NCI-H1048 (cell line): Measurements from ENCODE around the gene TM9SF4.

Experiments used
- DNase-seq: peaks from one replicate; lab custom pipeline; 2025; lab: John Stamatoyannopoulos, UW

TM9SF4 gene

DNA sequence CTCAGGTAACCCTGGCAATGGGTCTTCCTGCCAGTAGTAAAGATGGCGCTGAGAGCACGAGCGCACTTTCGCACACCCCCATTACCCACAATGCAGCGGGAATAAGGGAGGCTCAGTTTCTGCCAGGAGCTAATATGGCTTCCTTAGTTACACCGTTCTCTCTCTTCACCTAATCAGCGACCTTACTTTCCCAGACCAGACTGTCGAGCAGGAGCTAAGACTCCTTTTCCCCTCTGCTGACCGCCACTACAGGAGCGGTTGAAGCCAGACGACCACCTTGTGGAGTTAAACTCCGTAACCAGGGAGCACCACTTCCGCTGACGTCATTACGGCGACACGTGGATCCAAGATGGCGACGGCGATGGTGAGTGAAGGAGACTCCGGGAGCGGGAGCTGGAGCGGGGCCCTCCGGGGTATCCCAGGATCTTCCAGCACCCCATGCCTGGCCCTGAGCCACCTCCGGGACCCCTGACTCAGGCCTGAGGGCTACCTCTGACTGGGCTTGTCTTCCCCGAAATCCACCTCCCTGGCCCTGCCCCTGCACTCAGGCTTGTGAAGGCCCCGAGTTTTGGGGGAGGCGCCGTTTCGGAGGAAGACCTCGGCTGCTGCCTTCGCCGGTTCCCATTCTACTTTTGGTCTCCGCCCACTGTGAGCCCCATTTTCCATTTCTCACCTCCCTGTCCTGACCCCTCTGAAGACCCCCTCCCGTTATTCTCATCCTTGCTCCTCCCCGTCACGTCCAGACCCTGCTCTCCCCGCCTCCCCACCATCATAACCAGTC lies at the start of gene TM9SF4:
Gene TM9SF4 (plus strand): TSS at position 323 of the 781 bp plus-strand sequence. CDS start 27 bp downstream, at position 350.
- DNase-seq: peak; percentile 70

GRCh38 chr20:32062776-32063170 lies 46.7 kb upstream of the TM9SF4 start:
- no peak for DNase-seq

- DNase-seq: no peak
Observed at GRCh38 chr20:32063695-32064094, 45.8 kb upstream of the TM9SF4 start.

- DNase-seq: no peak
Observed at GRCh38 chr20:32064667-32065066, 44.8 kb upstream of the TM9SF4 start.

GRCh38 chr20:32067234-32067821 lies 42.2 kb upstream of the TM9SF4 start:
- no peak for DNase-seq

DNA sequence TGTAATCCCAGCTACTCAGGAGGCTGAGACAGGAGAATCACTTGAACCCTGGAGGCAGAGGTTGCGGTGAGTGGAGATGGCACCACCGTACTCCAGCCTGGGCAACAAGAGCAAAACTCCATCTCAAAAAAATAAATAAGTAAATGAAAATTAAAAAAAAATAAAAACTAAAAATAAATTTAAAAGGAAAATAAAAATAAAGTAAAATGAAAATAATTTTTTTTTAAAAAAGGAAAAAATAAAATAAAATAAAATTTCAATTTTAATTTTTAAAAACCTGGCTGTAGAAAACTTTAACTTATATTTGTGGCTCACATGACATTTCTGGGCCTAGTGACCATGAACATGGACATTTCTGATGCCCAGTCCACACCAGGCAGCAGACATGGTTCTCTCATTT lies 41.3 kb upstream of the TM9SF4 start:
- no peak for DNase-seq

- DNase-seq: no peak
Observed at GRCh38 chr20:32069711-32070110, 39.8 kb upstream of the TM9SF4 start.

GRCh38 chr20:32070282-32070681 lies 39.2 kb upstream of the TM9SF4 start:
- no peak for DNase-seq

GRCh38 chr20:32070690-32071213 lies 38.8 kb upstream of the TM9SF4 start:
- no peak for DNase-seq

- no peak for DNase-seq
Observed at GRCh38 chr20:32071395-32072167, 37.9 kb upstream of the TM9SF4 start.

- no peak for DNase-seq
Observed at GRCh38 chr20:32072168-32072750, 37.3 kb upstream of the TM9SF4 start.

DNA sequence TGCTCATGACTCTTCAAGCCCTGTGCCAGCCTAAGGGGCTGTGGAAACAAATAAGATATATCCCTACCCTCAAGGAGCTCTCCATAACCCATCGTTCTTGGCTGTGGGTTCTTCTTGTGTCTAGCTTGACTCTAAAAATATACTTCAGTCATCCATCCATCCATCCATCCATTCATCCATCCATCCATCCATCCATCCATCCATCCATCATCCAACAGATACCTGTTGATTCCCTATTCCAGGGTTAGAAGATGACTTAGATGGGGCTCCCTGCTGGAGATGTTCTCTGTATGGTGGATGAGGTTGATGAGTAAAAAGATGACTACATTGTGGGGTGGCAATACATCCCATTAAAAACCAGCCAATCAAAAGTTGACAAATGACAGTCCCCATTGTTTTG lies 34.0 kb upstream of the TM9SF4 start:
- no peak for DNase-seq

- DNase-seq: no peak
Observed at GRCh38 chr20:32077190-32077589, 32.3 kb upstream of the TM9SF4 start.

DNA sequence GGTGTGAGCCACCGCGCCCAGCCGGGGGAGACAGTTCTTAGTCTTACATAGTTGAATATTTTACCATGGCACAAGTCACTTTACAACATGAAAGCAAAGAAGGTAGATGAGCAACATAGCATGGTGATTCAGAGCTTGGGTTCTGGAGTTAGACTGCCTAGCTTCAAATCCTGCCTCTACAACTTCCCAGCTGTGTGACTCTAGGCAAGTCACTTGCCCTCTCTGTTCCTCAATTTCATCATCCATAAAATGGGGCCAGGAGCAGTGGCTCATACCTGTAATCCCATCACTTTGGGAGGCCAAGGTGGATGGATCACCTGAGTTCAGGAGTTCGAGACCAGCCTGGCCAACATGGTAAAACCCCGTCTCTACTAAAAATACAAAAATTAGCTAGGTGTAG lies 31.2 kb upstream of the TM9SF4 start:
- no peak for DNase-seq

DNA sequence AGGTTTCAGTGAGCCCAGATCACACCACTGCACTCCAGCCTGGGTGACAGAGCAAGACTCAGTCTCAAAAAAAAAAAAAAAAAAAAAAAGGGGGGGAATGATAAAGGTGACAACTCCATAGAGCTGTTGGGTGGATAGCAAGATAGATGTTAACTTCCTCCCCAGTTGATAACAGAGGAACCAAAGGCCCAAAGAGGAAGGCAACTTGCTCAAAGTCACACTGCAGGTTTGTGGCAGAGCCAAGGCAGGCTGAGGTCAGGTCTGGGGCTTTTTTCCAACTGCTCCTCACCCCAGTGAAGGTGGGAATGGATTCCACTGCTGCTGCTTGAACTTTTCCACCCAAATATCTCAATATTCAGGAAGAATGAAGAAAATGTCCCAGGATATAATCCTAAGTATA lies 30.7 kb upstream of the TM9SF4 start:
- DNase-seq: no peak

DNA sequence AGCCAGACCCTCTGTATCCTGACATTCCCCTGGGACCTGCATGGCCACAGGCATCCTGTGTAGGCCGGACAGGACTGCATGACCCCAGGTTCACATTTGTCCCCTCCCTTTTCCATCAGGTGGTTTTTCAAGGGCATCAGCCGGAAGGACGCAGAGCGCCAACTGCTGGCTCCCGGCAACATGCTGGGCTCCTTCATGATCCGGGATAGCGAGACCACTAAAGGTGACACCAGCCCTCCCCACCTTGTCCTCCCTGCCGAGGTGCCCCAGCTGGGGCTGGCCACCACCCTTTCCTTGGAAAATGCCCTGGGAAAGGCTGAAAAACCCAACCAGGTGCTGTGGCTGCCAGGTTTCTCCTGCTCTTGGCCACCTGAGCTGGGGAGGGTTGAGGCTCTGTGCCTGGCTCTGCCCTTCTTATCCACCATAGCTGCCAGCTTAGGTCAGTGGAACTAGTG lies 29.8 kb upstream of the TM9SF4 start:
- DNase-seq: no peak

DNA sequence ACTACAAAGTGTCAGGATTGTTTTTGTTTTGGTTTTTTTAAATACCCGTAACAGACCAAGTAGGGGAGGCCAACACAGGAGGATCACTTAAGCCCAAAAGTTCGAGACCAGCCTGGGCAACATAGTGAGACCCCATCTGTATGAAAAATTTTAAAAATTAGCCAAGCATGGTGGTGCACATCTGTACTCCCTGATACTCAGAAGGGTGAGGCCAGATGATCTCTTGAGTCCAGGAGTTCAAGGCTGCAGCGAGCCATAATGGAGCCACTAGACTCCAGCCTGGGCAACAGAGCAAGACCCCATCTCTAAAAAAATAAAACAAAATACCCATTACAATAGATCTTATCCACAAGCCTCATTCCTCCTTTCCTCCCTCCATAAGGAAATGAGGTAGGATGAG lies 28.7 kb upstream of the TM9SF4 start:
- DNase-seq: no peak

DNA sequence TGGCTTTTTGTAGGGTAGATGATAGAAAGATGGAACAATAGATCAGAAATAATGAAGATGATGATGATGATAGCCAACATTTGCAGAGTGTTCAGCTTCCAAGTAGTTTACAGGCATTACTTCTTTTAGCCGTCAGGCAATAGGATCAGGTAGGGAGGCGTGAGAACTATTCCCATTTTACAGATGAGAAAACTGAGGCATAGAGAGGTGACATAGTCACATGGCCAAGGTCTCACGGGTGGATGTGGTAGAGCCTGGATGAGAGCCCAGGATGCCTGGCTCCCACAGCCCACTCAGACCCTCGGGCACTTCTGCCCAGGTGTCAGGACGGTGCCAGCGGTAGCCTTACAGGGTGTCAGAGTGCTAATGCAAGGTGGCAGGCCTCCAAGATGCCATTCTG lies 26.0 kb upstream of the TM9SF4 start:
- no peak for DNase-seq

DNA sequence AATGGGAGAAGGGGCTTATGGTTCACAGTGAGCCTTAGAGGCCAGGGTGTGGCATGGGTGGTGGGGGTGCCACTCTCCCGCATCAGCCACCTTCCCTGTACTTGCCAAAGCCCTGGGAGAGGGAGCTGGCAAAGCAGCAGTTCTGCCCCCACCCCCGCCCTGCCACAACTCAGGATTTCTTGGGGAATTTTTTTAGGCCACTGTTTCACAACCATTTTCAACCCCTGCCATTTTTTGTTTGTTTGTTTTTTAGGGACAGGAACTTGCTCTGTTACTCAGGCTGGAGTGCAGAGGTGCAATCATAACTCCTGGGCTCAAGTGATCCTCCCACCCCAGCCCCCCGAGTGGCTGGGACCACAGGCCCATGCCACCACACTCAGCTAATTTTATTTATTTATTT lies 22.4 kb upstream of the TM9SF4 start:
- no peak for DNase-seq

DNA sequence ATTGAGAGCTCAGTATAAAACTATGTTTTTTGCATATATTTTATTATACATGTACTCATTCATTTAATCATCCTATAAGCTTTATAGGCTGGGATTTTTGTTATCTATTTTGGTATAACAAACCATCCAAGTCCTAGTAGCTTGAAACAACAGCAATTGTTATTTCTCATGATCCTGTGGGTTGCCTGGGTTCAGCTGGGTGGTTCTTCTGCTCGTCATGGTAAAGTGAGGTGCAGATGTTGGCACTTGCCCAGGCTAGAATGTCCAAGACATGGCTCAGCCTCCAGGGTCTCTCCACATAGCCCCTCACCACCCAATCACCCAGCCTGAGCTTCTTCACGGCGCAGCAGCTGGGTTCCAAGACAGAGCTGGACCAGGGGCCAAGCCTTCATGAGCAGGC lies 20.8 kb upstream of the TM9SF4 start:
- no peak for DNase-seq

DNA sequence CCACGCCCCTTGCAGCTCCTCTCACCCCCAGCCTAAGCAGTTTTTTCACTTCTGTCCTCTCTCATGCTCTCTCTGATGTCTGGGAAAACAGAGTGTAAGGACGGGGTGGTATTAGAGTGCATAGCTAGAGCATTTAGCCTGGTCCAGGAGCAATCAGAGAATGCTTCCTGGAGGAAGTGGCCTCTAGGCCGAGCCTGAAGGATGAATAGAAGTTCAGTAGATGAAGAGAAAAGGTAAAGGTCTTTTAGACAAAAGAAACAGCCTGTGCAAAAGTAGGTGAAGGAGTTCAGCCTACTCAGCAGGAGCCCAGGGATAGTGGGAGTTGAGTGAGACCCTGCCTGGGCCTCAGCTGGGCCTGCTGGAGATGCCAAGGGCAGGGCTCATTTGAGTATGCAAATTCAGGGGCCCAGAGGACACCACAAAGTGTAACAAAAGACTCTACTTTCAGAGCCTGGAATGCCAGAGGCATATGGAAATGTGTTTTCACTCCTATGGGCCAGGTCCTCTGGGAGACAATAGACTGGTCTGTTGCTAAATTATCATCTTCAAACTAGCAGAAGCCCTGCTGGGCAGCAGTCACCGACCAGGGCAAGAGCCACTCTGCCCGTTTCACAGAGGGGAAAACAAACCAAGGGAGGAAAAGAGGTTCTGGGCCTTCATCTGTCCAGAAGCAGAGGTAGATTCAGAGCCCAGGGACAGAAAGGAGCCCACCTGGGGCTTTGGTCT lies 19.7 kb upstream of the TM9SF4 start:
- DNase-seq: peak; percentile 92

DNA sequence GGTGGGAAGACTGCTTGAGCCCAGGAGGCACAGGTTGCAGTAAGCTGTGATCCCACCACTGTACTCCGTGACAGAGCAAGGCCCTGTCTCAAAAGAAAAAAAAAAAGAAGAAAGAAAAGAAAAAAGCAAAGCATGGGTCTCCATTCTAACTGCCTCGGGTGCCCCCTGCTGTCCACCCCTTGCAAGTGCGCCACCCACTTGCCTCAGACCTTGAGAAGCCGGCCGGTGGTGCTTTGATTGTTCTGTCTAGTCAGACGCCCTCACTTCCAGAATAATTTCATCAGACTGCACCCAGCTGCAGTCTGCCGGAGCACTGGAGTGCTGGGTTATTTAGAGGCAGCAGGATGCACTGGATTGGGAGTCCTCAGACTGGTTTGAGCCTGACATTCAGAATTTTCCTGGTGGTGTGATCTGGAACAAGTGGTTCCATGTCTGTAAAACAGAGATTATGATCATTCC lies 17.6 kb upstream of the TM9SF4 start:
- DNase-seq: peak; percentile 60
